ENCODE data around the gene LEF1. TPM values are rescaled to one million over a fixed set of nuclear protein-coding genes. Genes with fewer than 3 reads are reported as not detected.

The LEF1 gene
- total RNA-seq, 1 donor from 2014 or later: 4.3 TPM

- ATAC-seq (no peak), DNase-seq (no peak)
- no peaks in the 10 kb centered on the region for H3K9me3 ChIP-seq
These were observed 33.1 kb downstream of the LEF1 start for GRCh38 chr4:108135549-108136209.

DNA sequence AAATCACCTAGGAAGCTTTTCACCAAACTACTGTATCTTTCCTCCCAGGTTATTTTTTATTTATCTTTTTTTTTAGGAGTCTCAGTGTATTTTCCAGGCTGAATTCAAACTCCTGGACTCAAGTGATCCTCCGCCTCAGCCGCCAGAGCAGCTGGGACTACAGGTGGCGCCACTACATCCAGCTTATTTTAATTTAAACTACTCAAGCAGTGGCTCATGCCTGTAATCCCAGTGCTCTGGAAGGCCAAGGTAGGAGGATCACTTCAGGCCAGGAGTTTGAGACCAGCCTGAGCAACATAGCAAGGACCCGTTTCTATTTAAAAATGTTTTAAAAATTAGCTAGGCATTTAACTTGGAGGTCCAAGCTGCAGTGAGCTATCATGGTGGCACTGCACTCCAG, 37.8 kb downstream of the LEF1 start:
- H3K4me3 ChIP-seq: no peak overlapping the region
- no peak overlapping the region for H3K27ac ChIP-seq
- H3K4me1 ChIP-seq: no peaks in the 10 kb centered on the region
- no peaks in the 10 kb centered on the region for H3K36me3 ChIP-seq
- TF ChIP-seq CTCF (IDR thresholded peaks at IDR 0.05): no peak
- H3K27me3 ChIP-seq (ENCODE audit: low read depth): no peaks in the 10 kb centered on the region
- ATAC-seq (no peak), DNase-seq (no peak)
- intact Hi-C loops (cut with DNase I): no loop called here
- H3K9me3 ChIP-seq: no peaks in the 10 kb centered on the region

More at GRCh38 chr4:108135549-108136209, 33.1 kb downstream of the LEF1 start:
- Histone ChIP-seq H3K4me1 (no peaks in the 10 kb centered on the region), H3K27me3 (ENCODE audit: low read depth) (no peaks in the 10 kb centered on the region), H3K36me3 (no peaks in the 10 kb centered on the region), H3K27ac (no peak overlapping the region), H3K4me3 (no peak overlapping the region)
- no peak for TF ChIP-seq CTCF (IDR thresholded peaks at IDR 0.05)
- intact Hi-C loops (cut with DNase I): no loop called here

DNA sequence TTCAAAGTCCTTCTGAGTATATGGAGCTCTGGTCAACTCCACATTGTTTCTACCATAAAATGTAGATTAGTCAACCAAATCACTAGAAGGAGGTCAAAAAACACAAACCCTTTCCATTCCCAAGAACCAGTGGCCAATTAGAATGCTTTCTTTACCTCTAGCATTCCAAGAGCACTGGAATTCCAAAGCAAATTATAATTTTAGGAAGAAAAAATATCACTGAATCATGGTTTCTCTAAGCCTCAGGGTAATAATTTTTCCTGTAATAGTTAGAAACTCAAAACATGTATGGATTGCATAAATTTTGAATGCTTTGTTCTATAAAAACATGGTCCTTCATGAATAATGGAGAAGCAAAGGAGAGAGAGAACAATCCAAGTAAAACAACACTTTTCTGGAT, 39.5 kb downstream of the LEF1 start:
- H3K36me3 ChIP-seq: no peaks in the 10 kb centered on the region
- no peaks in the 10 kb centered on the region for H3K4me1 ChIP-seq
- intact Hi-C loops (cut with DNase I): no loop called here
- DNase-seq: no peak
- no peak for TF ChIP-seq CTCF (IDR thresholded peaks at IDR 0.05)
- no peak for ATAC-seq
- H3K27ac ChIP-seq: no peak overlapping the region
- no peaks in the 10 kb centered on the region for H3K9me3 ChIP-seq
- no peaks in the 10 kb centered on the region for H3K27me3 ChIP-seq (ENCODE audit: low read depth)
- H3K4me3 ChIP-seq: no peak overlapping the region

DNA sequence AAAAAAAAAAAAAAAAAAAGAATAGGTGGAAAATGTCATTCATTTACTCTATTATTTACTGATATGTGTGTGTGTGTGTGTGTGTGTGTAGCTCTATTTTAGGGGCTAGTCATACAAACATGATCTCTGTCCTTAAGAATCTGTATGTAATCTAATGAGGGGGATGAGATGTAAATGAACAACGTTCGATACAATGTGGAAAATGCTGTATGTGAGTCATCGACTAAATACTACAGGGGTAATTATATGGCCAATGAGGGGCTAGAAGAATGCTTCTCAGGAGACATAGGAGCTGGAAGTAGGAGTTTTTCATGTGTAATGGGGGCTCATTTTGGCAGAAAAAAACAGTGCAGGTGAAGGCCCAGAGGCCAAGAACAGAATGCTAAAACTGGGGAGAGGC, 41.9 kb downstream of the LEF1 start:
- H3K27ac ChIP-seq: no peak overlapping the region
- DNase-seq: no peak
- H3K4me1 ChIP-seq: no peaks in the 10 kb centered on the region
- no peaks in the 10 kb centered on the region for H3K9me3 ChIP-seq
- no peak for ATAC-seq
- no peaks in the 10 kb centered on the region for H3K36me3 ChIP-seq
- no peak overlapping the region for H3K4me3 ChIP-seq
- TF ChIP-seq CTCF (IDR thresholded peaks at IDR 0.05): no peak
- intact Hi-C loops (cut with DNase I): no loop called here
- H3K27me3 ChIP-seq (ENCODE audit: low read depth): no peaks in the 10 kb centered on the region

- no peaks in the 10 kb centered on the region for H3K4me1 ChIP-seq
- no peak for TF ChIP-seq CTCF (IDR thresholded peaks at IDR 0.05)
- H3K36me3 ChIP-seq: no peaks in the 10 kb centered on the region
- H3K4me3 ChIP-seq: no peak overlapping the region
- ATAC-seq (no peak), DNase-seq (no peak)
- no peak overlapping the region for H3K27ac ChIP-seq
- H3K9me3 ChIP-seq: no peaks in the 10 kb centered on the region
- H3K27me3 ChIP-seq (ENCODE audit: low read depth): no peaks in the 10 kb centered on the region
- intact Hi-C loops (cut with DNase I): no loop called here
These were observed 47.9 kb downstream of the LEF1 start for GRCh38 chr4:108120789-108121188.
